Measurements from ENCODE around the gene PTRHD1. TPM values are rescaled to one million over a fixed set of nuclear protein-coding genes. Genes with fewer than 3 reads are reported as not detected.

The PTRHD1 gene
- total RNA-seq, 1 donor from 2014 or later: 42.7 TPM

DNA sequence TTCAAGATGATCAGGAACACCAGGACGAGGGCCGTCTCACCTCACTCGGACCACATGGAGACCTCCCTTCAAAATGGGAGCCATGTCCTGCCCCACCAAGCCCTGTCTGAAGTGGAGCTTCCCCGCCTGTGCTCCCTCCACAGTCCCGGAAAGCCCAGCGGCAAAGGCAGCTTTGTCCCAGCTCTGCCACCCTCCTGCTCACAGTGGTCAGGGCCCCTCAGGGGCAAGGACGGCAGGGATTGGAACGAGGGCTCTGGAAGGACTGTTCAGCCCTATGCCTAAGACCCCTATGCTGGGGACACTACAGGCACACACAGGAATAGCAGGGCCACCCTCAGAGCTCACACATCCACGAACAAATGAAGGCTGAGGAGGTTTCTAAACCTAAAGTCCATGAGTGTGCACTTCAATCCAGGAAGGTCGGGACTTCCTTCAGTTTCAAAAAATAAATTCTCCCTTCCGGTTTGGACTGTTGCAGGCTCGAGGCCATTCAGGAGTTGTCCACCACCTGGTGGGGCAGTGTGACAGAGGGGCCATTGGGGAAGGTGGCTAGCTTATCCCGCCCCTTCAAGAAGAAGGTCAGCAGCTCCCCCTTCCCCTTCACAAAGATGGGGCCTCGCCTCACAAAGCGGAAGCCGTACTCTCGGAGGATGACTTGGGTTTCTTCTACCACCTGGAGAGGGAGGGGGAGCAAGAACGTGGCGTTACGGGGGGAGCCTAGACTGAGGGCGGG is 26.4 kb upstream of the PTRHD1 start:
- Mint-ChIP-seq H3K9me3 (no peaks in the 10 kb centered on the region), H3K36me3 (ENCODE audit: low read depth) (peaks cover 50% of the 10 kb centered on the region), H3K4me1 (peaks cover 26% of the 10 kb centered on the region), H3K4me3 (no peak overlapping the region), H3K27ac (ENCODE audit: unreplicated experiment) (no peak overlapping the region), H3K27me3 (ENCODE audit: low read depth) (peaks cover 2% of the 10 kb centered on the region)
- TF ChIP-seq, protein P1, sequence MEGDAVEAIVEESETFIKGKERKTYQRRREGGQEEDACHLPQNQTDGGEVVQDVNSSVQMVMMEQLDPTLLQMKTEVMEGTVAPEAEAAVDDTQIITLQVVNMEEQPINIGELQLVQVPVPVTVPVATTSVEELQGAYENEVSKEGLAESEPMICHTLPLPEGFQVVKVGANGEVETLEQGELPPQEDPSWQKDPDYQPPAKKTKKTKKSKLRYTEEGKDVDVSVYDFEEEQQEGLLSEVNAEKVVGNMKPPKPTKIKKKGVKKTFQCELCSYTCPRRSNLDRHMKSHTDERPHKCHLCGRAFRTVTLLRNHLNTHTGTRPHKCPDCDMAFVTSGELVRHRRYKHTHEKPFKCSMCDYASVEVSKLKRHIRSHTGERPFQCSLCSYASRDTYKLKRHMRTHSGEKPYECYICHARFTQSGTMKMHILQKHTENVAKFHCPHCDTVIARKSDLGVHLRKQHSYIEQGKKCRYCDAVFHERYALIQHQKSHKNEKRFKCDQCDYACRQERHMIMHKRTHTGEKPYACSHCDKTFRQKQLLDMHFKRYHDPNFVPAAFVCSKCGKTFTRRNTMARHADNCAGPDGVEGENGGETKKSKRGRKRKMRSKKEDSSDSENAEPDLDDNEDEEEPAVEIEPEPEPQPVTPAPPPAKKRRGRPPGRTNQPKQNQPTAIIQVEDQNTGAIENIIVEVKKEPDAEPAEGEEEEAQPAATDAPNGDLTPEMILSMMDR (conservative IDR thresholded peaks at IDR 0.05): no peak
- DNase-seq (ENCODE audit: low read depth, low spot score): no peak

GRCh38 chr2:24818721-24819167 is 25.6 kb upstream of the PTRHD1 start:
- DNase-seq (ENCODE audit: low read depth, low spot score): no peak
- H3K36me3 Mint-ChIP-seq (ENCODE audit: low read depth): peaks cover 46% of the 10 kb centered on the region
- H3K27me3 Mint-ChIP-seq (ENCODE audit: low read depth): peaks cover 2% of the 10 kb centered on the region
- no peaks in the 10 kb centered on the region for H3K9me3 Mint-ChIP-seq
- TF ChIP-seq, protein P1 (conservative IDR thresholded peaks at IDR 0.05): no peak
- H3K4me1 Mint-ChIP-seq: peaks cover 26% of the 10 kb centered on the region
- H3K4me3 Mint-ChIP-seq: no peak overlapping the region
- H3K27ac Mint-ChIP-seq (ENCODE audit: unreplicated experiment): no peak overlapping the region

- Mint-ChIP-seq H3K9me3 (no peaks in the 10 kb centered on the region), H3K27me3 (ENCODE audit: low read depth) (peaks cover 2% of the 10 kb centered on the region), H3K4me1 (peaks cover 11% of the 10 kb centered on the region), H3K36me3 (ENCODE audit: low read depth) (peaks cover 44% of the 10 kb centered on the region), H3K27ac (ENCODE audit: unreplicated experiment) (peak overlapping the region; percentile 8), H3K4me3 (no peak overlapping the region)
- DNase-seq (ENCODE audit: low read depth, low spot score): no peak
- TF ChIP-seq, protein P1 (conservative IDR thresholded peaks at IDR 0.05): no peak
Observed at GRCh38 chr2:24816884-24817283, 23.7 kb upstream of the PTRHD1 start.

- TF ChIP-seq, protein P1 (conservative IDR thresholded peaks at IDR 0.05): no peak
- H3K4me1 Mint-ChIP-seq: peaks cover 6% of the 10 kb centered on the region
- H3K36me3 Mint-ChIP-seq (ENCODE audit: low read depth): peaks cover 44% of the 10 kb centered on the region
- no peak overlapping the region for H3K4me3 Mint-ChIP-seq
- H3K9me3 Mint-ChIP-seq: no peaks in the 10 kb centered on the region
- H3K27me3 Mint-ChIP-seq (ENCODE audit: low read depth): peaks cover 2% of the 10 kb centered on the region
- no peak overlapping the region for H3K27ac Mint-ChIP-seq (ENCODE audit: unreplicated experiment)
- DNase-seq (ENCODE audit: low read depth, low spot score): no peak
Observed at GRCh38 chr2:24816404-24816803, 23.2 kb upstream of the PTRHD1 start.

- Mint-ChIP-seq H3K27me3 (ENCODE audit: low read depth) (no peaks in the 10 kb centered on the region), H3K27ac (ENCODE audit: unreplicated experiment) (no peak overlapping the region), H3K4me1 (no peaks in the 10 kb centered on the region), H3K4me3 (no peak overlapping the region), H3K36me3 (ENCODE audit: low read depth) (peaks cover 37% of the 10 kb centered on the region), H3K9me3 (no peaks in the 10 kb centered on the region)
- DNase-seq (ENCODE audit: low read depth, low spot score): no peak
- TF ChIP-seq, protein P1 (conservative IDR thresholded peaks at IDR 0.05): no peak
Observed at GRCh38 chr2:24815171-24815570, 22.0 kb upstream of the PTRHD1 start.
